Activated T-cell treated with anti-CD3 and anti-CD28 coated beads, Interleukin-2, amount 50 U/mL, for 4 hours (primary cell): ENCODE measurements around the gene TMEM242. TPM values are rescaled to one million over a fixed set of nuclear protein-coding genes. Genes with fewer than 3 reads are reported as not detected.

Experiments used
- total RNA-seq, 3 donors: library from RNA; stranded (reverse); gene quantifications; one replicate each; pipeline ENCODE4 v1.2.1, GENCODE V29; 2021

The TMEM242 gene
- total RNA-seq, 3 donors from 2014 or later: 10.0 to 12.8 (median 10.1) TPM

Other genes with a start within 250 kb of the TMEM242 start
- gene ZDHHC14, start 57.7 kb upstream of the TMEM242 start, total RNA-seq: 1 to 10 TPM; 5.6 to 6.0 (median 5.7) TPM